Measurements from ENCODE around the gene ATCAY.
"Not testable (repeated sequence)": the region's sequence is repeated elsewhere in the genome, so short reads cannot be mapped to it uniquely, and the experiment has no call there.

Gene ATCAY

GRCh38 chr19:3904233-3904632 is 23.7 kb downstream of the ATCAY start:
- DNase-seq = no peak

- no peak for DNase-seq
These were observed 27.3 kb downstream of the ATCAY start for GRCh38 chr19:3907626-3908265.

DNA sequence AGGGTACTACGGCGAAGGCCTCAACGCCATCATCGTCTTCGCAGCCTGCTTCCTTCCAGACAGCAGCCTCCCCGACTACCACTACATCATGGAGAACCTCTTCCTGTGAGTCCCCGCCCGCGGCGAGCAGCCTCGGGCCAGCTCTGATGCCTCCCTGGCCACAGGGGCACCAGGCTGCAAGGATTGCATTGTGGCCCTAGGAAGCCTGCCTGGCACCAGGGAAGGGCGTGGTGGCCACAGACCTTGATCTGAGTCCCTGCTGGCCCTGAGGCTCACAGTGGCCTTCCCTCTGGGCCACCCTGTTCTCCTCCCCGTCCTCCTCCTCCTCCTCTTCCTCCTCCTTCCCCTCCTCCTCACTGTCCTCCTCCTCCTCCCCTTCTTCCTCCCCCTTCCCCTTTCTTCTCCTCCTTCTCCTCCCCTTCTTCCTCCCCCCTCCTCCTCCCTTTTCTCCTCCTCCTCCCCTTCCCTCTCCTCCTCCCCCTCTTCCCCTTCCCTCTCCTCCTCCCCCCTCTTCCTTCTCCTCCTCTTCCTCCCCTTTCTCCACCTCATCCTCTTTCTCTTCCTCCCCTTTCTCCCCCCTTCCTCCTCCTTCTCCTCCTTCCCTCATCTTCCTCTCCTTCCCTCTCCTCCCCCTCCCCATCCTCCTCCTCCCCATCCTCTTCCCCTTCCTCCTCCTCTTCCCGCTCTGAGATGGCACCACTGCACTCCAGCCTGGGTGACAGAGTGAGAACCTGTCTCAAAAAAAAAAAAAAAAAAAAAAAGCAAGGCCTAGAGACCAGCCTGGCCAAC is 28.0 kb downstream of the ATCAY start:
- no peak for DNase-seq

DNA sequence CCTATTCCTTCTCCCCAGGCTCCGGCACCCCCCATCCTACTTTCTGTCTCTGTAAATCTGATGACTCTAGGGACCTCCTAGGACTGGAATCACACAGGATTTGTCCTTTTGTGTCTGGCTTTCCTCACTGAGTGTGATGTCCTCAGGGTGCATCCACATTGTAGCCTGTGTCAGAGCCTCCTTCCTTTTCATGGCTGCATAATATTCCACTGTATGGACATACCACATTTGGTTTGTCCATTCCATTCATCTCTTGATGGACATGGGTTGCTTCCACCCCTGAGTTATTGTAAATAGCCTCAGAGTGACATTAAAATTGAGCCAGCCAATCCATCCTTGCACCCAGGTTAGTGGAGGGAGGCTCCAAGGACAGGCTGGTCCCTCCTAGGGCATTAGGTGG is 29.6 kb downstream of the ATCAY start:
- DNase-seq = no peak

DNA sequence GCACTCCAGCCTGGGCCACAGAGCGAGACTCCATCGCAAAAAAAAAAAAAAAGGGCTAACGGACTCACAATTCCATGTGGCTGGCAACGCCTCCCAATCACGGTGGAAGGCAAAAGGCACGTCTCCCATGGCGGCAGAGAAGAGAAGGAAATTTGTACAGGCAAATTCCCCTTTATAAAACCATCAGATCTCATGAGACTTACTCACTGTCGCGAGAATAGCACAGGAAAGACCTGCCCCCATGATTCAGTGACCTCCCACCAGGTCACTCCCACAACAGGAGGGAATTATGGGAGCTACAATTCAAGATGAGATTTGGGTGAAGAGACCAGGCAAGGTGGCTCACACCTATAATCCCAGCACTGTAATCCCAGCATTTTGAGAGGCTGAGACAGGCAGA is 33.7 kb downstream of the ATCAY start:
- DNase-seq = no peak

GRCh38 chr19:3916033-3916432 is 35.5 kb downstream of the ATCAY start:
- no peak for DNase-seq

DNA sequence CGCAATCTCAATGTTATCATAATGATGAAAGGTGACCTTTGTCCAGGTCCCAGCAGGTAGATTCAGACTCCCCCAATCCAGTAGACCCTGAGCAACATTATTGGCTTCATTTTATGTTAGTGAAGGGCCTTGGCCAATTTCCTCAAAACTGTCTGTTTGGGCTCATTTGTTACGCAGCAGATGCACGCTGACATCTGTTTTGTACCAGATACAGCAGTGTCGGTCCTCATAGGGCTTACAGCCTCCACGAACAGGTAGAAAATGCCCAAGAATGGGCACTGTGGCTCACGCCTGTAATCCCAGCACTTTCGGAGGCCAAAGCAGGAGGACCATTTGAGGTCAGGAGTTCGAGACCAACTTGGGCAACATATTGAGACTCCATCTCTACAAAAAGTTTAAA is 39.3 kb downstream of the ATCAY start:
- DNase-seq = no peak

- no peak for DNase-seq
These were observed 42.7 kb downstream of the ATCAY start for GRCh38 chr19:3923096-3923758.

GRCh38 chr19:3923912-3924311 is 43.4 kb downstream of the ATCAY start:
- DNase-seq = no peak

- no peak for DNase-seq
These were observed 50.6 kb downstream of the ATCAY start for GRCh38 chr19:3931041-3931440.

DNA sequence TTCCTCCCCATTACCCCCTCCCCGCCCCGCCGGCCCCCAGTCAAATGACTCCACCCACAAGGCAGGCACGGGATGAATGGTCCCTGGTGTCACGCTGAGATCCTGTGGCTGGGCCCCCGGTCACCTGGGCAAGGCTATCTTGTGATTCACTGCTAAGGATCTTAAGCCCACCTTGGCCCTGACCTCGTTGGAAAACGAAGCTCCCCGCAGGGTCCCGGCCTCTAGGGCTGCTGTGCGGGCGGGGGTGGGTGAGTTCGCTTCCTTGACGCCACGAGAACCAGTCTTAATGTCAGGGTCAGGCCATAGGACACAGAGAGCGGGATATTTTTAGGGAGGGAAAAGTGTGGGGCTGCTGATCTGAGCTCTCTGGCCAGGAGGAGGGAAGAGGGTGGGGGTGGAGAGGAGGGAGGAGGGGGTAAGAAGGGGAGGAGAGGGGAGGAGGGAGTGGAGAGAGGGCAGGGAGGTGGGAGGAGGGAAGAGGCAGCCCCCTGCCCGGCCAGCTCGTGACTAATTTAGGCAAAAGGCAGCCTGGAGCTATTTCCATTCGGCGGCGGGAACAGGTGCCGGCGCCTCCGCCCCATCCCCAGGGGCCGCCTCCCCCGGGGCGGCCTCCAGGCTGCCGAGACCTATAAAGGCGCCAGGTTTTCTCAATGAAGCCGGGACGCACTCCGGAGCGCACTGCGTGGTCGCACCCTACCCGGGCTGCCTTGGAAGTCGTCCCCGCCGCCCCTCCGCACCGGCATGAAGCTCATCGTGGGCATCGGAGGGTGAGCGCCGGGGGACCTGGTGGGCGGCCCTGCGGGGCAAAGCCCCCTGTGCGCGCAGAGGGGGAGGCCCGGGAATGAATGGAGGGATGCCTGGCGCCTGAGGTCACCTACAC is 52.7 kb downstream of the ATCAY start, which contains the start of gene NMRK2:
TSS of gene NMRK2 (plus strand) at position 139 of the 880 bp plus-strand sequence. CDS start at position 742, 603 bp downstream.
- no peak for DNase-seq

- DNase-seq = no peak
These were observed 56.3 kb downstream of the ATCAY start for GRCh38 chr19:3936506-3937442.

- not testable (repeated sequence) for DNase-seq
These were observed 57.9 kb downstream of the ATCAY start for GRCh38 chr19:3938300-3938950.

DNA sequence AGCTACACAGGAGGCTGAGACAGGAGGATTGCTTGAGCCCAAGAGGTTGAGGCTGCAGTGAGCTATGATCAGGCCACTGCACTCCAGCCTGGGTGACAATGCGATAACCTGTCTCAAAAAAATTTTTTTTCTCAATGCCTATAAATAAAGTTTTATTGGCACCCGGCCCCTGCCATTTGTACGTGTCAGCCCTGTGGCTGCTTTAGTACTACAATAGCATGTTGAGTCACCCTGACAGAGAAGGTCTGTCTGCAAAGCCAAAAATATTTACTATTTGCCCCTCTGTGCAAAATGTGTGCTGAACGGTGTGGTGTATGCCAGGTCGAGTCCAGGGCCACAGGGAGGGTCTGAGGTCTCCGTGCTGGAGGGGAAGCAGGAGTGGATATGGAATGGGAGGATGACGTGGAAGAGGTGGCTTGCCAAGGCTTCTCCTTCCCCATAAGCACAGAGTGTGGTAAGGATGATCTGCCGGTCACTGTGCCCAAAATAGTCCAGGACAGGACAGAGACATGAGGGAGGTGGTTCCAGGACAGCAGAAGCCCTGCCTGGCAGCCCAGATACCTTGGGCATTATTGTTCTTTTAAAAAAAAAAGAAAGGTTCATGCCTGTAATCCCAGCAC is 62.4 kb downstream of the ATCAY start:
- no peak for DNase-seq

DNA sequence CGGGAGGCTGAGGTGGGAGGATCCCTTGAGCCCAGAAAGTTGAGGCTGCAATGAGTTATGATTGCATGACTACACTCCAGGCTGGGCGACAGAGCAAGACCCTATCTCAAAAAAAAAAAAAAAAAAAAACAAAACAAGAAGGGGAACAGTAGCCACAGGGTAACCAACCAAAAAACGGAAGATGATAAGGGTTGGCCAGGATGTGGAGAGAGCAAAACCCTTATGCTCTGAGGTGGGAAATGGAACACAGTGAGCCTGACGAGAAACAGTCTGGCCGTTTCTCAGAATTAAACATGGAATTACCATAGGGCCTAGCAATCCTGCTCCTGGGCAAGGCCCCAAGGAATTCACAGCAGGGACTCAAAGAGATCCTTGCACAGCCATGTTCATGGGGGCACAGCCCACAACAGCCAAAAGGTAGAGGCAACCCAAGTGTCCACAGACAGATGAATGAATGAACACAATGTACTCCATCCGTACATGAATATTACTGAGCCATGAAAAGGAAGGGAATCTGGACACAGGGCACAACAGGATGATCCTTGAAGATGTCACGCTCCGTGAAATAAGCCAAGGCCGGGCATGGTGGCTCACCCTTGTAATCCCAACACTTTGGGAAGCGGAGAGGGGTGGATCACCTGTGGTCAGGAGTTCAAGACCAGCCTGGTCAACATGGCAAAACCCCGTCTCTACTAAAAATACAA is 63.7 kb downstream of the ATCAY start:
- DNase-seq = no peak

DNA sequence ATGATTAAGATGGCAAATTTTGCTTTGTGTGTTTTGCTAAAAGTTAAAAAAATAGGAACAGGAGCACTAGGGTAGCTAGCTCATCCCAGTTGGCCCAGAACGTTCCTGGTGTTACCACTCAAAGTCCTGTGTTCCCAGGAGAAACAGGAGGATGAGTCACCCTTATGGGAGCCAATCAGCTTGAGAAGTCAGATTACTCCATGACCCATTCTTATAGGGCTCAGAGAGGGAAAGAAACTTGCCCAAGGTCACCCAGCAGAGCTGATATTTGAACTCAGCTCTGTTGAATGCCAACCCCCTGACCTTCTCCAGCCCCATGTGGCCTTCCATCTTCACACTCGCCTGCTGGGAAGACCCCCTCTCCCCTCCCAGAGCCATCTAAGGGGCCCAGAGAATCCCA is 65.4 kb downstream of the ATCAY start:
- DNase-seq = no peak

GRCh38 chr19:3947316-3947933 is 66.9 kb downstream of the ATCAY start:
- not testable (repeated sequence) for DNase-seq

DNA sequence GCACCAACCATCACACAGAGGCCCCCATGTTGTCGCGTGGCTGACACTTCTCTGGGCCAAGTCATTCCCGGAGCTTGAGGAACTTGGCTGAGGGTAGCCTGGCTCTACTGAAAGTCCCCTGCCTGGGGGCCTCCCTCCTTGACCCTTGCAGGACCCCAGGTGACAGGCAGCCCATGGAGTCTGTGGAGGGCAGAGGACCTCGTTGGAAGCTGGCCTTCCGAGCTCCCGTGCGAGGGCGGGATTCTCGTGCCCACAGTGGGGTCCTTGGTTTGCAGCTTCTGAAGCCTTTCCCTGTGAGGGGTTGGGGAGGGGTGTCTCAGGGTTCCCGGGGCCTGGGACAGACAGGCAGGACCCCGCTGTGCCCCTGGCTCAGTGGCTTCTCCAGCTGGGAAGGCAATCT is 68.8 kb downstream of the ATCAY start:
- DNase-seq = no peak

All from CD4-positive, alpha-beta T cell treated with Interleukin-15 for 1 hour (primary cell).